ENCODE measurements around the gene DMBT1.

DNA sequence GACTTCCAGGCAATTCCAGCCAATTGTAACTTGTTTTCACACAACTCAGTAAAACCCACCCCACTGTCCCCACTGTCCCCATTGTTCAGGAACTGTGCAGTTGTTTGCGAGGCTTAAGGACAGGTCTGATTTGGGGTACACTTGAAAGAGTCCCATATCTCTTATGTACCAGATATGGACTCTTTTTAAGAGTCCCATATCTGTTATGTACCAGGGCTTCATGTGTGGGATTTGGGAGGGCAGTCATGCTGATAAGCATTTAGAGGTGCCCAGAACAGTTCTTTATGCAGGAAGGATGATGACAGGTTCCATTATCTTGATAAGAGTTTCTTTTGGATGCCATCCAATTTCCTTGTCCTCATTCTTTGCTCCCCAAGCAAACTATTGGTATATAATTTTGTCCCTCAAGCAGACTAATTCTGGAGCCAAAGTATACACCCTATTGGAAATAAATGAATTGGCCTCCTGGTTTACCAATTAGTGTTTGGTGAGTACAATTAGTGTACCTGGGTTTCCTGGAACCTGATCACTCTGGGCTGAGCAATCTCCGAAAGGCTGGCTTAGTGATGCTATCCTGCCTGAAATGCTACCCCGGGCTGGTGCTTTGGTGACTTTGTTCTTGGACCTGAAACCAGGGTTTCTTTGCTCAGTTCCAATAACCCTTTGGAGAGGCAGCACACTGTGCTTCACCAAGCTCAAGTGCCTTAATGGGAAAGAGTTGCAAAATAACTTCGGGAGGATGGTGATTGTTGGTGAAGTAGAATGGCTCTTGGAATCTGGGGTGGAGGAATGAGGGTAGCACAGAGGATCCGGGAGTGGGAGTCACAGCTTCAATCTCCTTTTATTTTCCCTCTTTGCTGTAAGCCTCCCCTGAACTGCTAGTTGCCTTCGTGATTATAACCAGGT is 6.2 kb upstream of the DMBT1 start:
- no peak for TF ChIP-seq CTCF (optimal IDR thresholded peaks at IDR 0.05 in 1 of 3, IDR thresholded peaks at IDR 0.05 in 1 of 3, conservative IDR thresholded peaks at IDR 0.05 in 1 of 3; ENCODE audit: extremely low read depth in 1 of 3, insufficient read depth in 2 of 3, low read length in 3 of 3)
- no peak for TF ChIP-seq EZH2 (IDR thresholded peaks at IDR 0.05; ENCODE audit: low read length)

Data from keratinocyte (primary cell).